OCI-LY7 (cell line): ENCODE results near the gene CEP126.

Source experiments
- CTCF ChIP-seq: fragments of 200-600 bp; sonication (generic); conservative IDR thresholded peaks from 2 replicates; pipeline ENCODE4 v1.5.1; 2014; ENCODE audit warnings: mild to moderate bottlenecking, antibody characterized with exemption, low read length, moderate library complexity, mixed read lengths
- EZH2phosphoT487 ChIP-seq: fragments of 200-600 bp; sonication (generic); IDR thresholded peaks from 2 replicates; pipeline ENCODE4 v1.6.1; 2018; ENCODE audit warnings: low read depth, borderline replicate concordance, mild to moderate bottlenecking, mixed run types, antibody characterized with exemption, low read length, moderate library complexity, mixed read lengths

- TF ChIP-seq CTCF (no peak), EZH2phosphoT487 (no peak)
Observed at GRCh38 chr11:101929294-101929915, 14.6 kb downstream of the CEP126 start.
